Measurements from ENCODE around the gene ZNF497. TPM values are rescaled to one million over a fixed set of nuclear protein-coding genes. Genes with fewer than 3 reads are reported as not detected.
A peak's percentile ranks its signal among the peaks of the same experiment; 100 is the strongest.

Gene ZNF497
- total RNA-seq, 1 experiment from 2014 or later: 1.5 TPM

DNA sequence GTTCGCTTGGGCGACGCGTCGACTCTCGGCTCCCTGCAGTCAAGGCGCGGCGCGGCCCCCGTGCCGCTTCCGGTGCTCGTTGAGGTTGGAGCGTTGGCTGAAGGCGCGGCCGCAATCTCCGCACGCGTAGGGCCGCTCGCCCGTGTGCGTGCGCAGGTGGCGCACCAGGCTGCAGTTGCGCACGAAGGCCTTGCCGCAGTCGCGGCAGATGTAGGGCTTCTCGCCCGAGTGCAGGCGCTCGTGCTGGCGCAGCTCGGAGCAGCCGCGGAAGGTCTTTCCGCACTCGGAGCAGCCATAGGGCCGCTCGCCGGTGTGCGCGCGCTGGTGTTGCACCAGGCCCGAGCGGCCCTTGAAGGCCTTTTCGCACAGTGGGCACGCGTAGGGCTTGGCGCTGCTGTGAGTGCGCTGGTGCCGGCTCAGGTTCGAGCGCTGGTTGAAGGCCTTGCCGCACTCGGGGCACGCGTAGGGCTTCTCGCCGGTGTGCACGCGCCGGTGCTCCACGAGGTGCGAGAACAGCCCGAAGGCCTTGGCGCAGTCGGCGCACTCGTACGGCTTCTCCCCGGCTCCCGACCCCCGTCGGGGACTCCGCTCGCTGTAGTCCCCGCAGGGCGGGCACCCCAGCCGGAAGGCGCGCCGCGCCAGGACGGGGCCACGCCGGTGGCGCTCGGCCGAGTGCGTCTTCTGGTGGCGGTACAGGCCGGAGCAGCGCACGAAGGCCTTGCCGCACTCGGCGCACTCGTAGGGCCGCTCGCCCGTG is 5.3 kb upstream of the ZNF497 start:
- no peak for DNase-seq (ENCODE audit: low read depth)

DNA sequence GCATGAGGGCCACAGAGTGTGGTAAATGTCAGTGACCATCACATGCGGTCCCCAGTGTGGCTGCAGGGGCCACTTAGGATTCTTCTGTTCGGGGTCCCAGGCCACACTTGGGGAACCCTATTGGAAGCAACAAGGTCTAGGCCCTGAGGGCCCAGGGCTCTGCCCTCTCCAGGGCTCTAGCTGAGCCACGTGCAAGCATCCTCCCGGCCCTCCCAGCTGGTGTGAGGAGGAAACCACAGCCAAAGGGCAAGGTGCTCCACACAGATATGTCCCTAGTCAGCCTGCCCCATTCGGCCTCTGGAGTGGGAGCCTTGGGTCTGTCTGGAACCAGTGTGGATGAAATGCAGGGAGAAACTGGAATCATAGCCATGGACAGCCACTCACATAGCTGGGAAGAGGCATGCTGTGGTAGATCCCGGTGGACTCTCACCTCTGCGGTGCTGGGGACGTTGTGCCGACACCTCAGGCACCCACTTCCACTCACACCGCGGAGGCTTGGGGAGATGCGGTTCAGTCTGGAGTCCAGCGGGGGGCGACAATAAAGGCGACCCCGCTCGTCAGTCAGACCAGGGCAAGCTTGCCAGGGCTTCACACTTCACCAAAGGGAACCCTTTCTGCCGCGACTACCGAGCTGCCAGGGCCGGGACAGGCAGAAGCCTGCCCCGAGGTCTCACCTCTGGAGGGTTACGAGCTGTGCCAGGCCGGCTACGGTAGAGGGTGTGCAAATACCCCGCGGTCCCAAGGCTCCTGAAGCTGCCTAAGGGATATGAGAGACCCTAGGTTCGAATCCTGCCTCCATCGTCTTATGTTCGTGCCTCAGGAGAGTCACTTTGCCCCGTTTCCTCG is 4.3 kb upstream of the ZNF497 start:
- DNase-seq (ENCODE audit: low read depth): no peak

DNA sequence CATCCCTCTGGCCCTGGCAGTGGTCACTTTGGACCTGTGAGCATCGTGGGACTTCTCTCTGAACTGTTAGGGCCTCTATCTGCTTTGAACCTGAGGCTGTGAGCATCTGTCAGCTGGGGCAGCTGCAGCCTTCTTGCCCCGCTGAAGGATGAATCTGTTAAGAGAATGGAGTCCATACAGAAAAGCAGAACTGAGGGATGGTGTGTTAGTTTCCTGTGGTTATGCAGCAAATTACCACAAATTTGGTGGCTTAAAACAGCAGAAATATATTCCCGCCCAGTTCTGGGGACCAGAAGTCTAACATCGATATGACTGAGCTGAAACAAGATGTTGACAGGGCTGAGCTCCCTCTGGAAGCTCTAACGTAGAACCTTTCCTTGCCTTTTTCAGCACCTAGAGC is 1.6 kb upstream of the ZNF497 start:
- DNase-seq (ENCODE audit: low read depth): no peak

DNA sequence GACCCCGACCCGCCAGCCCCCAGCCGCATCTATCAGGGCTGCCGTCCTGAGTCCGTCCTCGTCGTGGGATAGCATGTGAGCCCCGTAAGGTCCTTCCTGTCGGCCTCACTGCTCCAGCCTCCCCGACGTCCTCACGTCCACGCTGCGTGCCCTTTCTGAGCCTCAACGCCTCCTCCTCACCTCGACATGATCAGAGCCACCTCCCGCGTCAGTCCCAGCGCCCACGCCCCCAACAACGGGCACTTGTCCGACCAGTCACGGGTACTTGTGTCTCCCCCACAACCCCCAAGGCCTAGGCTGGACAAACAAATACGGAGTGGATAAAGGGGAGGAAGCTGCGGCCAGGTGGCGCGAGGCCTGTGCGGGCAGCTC is 665 bp downstream of the ZNF497 start:
- peak; percentile 67 for DNase-seq (ENCODE audit: low read depth)

DNA sequence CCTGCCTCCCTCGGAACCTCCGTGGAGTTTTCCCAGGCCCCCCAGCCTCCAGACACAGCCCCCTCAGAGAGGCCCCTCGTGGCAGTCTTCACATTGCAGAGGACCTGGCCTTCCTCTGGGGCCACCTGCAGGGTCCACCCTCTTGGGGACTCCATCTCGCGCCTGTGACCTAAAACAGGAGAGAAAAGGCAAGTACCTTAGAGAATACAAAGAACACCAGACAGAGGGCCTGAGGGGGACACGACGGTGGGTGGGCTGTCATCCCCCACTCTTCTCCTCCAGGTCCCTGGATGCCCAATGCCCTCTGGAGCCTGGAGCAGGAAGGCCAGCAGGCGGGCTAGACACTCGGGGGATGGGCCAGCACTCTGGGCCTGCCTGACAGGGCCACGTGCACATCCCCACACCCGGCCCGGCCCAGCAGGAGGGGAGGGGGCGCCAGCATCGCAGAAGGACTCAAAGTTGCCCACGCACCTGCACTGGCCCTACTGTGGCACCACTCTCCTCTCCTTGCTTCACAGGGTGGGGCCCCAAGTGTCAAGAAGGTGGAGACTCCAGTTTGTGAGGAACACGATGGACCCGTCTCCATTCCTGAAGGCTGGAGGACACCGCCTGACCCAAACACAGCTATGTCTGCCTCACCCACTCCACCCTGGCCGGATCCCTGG is 4.9 kb downstream of the ZNF497 start:
- DNase-seq (ENCODE audit: low read depth): no peak

DNA sequence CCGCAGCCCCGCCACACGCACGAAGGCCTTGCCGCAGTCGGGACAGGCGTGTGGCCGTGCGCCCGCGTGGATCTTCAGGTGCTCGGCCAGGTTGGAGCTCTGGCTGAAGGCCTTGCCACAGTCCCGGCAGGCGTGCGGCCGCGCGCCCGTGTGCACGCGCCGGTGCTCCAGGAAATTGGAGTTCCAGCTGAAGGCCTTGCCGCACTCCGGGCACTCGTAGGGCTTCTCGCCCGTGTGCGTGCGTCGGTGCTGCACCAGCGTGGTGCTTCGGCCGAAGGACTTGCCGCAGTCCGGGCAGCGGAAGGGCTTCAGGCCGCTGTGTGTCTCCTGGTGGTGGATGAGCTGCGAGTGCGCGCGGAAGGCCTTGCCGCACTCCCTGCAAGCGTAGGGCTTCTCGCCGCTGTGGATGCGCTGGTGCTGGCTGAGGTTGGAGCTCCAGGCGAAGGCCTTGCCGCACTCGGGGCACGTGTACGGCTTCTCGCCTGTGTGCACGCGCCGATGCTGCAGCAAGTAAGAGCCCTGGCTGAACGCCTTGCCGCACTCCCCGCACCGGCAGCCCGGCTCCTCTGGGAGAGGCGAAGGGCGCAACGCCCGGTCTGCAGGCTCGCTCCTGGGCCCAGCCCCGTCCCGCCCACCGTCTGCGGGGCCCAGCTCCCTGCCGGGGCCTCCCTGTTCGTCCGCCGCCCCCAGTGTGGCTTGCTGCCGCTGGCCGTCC is 5.6 kb downstream of the ZNF497 start:
- no peak for DNase-seq (ENCODE audit: low read depth)

DNA sequence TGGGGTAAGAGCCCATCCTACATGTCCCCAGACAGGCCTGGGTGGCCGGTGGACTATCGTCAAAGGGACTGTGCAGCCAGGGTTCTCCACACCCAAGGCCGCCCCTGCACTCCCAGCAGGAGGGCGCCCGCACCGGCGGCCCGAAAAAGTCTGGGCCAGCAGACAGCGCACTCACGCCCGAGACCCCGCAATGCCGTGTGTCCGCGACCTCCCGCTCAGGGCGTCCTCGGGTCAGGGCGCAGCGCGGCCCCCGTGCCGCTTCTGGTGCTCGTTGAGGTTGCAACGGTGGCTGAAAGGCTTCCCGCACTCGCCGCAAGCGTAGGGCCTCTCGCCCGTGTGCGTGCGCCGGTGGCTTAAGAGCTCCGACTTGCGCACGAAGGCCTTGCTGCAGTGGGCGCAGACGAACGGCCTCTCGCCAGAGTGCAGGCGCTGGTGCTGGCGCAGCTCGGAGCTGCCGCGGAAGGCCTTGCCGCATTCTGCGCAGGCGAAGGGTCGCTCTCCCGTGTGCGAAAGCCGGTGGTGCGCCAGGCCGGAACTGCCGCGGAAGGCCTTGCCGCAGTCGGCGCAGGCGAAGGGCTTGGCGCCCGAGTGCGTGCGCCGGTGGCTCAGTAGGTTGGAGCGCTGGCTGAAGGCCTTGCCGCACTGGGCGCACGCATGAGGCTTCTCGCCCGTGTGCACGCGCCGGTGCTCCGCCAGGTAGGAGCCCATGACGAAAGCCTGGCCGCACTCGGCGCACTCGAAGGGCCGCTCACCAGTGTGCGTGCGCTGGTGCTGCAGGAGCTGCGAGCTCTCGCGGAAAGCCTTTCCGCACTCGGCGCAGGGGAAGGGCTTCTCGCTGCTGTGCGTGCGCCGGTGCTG is 6.4 kb downstream of the ZNF497 start:
- no peak for DNase-seq (ENCODE audit: low read depth)

DNA sequence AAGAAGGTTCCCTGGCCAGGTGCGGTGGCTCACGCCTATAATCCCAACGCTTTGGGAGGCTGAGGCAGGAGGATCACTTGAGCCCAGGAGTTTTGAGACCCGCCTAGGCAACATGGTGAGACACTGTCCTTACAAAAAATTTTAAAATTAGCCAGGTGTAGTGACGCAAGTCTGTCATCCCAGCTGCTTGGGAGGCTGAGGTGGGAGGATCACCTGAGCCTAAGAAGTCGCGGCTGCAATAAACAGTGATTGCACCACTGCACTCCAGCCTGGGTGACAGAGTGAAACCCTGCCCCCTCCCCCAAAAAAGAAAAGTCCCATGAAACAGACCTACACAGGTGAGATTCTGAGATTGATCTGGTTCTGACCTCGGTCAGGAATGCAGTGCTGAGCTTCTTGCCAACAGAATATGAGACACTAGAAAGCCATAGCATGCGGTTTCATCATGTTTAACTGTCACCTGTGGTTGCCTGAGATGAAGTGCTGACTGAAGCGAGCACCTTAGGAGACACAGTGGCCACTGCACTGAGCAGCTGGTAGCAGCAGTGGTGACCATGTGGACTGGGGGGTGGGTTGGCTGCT is 7.2 kb downstream of the ZNF497 start:
- no peak for DNase-seq (ENCODE audit: low read depth)

DNA sequence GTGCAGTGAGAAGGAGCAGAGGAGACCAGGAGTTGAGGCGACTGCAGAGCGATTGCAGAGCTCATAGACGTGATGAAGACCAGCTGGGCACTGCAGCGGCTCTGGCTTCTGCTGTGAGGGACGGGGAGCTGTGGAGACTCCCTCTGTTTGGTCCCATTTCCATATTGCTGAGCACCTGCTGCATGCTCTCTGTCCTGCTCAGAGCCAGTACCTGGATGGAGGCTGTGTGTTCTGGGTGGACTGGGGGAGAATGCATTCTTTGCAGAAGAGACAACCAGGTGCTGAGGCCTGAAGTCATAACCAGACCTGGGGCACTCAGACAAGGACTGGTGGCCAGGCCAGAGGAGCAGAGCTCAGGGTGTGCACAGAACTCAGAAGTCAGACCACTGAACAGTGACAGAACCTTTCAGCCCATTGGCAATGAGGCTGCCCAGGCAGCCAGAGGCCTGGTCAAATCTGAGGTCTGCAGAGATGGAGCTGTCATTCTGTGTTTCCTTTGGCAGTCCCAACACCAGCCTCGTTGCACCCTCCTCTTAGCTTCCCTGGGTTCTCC is 8.0 kb downstream of the ZNF497 start:
- DNase-seq (ENCODE audit: low read depth): no peak

DNA sequence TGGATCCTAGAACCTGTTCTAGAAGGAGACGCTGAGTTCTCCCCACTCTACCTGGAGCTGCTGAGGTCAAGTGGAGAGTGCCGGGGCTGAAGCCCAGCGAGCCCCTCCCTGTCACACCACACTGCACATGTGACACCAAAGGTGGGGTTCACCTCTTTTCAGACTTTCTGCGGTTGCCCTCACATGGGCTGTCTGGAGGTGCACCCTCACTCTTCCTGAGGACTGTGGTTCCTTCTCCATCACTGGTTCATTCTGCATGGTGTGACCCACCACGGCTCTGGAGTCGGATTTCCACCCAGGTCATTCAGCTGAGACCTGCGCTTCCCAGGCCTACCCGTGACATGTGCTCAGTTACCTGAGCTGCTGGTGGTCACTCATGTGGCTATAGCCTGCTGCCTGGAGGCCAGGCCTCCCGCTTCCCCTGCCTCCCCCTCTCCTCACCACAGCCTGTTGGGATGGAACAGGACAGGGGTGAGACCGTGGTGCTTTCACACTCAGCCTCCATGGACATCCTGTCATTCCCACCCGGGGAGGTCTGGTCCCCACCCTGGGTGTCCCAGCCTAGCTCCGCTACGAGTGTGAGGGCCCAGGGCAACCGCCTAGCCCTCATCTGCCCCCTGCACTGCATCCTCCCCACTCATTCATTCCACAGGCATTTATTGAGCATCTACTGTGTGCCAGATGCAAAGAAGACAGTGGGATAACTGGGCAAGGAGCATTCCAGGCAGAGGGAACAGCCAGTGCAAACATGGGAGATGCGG is 8.7 kb downstream of the ZNF497 start:
- DNase-seq (ENCODE audit: low read depth): no peak

DNA sequence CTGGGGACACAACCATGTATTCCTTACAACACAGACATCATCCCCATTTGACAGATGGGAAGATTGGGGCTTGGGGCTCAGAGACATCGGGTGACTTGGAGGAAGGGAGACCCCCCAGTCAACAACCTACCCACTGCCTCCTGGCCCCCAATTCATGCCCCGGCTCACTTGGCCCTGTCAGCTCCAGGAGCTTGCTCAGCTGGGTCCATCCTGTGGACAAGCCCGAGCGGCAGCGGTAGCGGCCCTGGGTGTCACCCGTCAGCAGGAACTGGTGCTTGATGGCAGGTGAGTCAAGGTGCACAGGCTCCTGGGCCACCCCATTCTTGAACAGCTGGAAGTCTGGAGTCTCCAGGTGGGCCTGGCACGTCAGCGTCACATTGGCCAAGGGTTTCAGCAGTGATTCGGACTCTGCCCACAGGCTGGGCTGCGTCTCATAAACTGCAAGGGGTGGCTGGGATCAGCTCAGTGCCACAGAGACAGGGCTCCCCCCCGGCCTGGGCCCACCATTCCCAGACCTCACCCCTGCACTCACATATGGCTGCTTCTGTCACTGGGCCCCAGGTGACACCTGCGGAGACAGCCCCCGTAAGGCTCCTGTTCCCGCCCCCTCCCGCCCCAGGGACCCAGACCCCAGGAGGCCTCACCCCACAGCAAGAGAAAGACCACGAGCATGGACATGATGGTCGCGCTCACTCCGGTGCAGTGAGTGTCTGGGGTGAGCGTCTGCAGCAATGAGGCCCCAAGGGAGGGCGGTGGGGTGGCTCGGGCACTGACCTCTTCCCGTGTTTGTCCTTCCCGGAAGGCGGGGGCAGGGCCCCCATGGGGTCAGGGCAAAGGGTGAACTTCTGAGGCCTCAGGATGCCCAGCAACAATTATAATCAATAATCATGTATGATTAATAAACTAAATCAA is 9.5 kb downstream of the ZNF497 start, which contains the start of gene A1BG:
Gene A1BG, minus strand, starts transcription at position 733 of the 912 bp plus-strand sequence. Its CDS starts 55 bp downstream, at position 678.
- DNase-seq (ENCODE audit: low read depth): no peak

DNA sequence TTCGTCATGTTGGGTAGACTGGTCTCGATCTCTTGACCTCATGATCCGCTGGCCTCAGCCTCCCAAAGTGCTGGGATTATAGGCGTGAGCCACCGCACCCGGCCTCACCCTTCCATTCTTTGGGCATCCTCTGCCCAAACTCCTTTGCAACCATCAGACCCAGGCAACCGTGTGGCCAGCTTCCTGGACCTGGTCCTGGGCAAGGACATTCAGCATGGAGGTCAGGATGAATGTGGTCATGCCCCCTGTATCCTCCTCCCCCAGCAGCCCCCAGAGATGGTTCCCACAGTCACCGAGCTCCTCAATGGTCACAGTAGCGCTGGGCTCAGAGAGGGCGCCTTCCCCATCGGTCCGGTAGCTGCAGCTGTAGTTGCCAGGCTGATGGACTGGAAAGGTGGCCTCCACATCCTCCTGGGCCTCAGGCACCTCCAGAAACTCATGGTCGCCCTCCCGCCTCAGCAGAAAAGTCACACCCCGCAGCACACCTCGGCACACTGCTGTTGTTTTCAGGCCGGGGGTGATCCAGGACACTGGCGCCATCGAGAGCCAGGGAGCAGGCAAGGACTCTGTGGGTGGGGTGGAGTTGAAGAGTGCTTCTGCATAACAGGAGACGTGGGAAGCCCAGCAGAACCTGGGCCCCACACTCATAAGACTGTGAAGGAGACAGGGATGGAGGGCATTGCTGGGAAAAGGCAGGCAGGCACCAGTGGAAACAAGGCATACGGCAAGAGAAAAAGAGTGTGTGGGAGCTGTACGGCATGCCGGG is 10.4 kb downstream of the ZNF497 start:
- no peak for DNase-seq (ENCODE audit: low read depth)

DNA sequence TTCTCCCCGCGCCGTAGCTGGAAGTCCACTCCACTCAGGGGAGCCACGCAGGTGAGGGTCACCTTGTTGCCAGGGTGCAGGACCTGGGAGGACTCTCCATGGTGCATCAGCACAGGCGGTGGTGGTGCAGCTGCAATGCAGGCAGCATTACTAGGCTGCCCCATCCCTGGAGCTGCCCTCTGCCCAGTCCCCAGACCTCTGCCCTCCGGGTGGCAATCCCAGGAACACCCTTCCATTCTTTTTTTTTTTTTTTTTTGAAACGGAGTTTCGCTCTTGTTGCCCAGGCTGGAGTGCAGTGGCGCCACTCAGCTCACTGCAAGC is 11.0 kb downstream of the ZNF497 start:
- no peak for DNase-seq (ENCODE audit: low read depth)

DNA sequence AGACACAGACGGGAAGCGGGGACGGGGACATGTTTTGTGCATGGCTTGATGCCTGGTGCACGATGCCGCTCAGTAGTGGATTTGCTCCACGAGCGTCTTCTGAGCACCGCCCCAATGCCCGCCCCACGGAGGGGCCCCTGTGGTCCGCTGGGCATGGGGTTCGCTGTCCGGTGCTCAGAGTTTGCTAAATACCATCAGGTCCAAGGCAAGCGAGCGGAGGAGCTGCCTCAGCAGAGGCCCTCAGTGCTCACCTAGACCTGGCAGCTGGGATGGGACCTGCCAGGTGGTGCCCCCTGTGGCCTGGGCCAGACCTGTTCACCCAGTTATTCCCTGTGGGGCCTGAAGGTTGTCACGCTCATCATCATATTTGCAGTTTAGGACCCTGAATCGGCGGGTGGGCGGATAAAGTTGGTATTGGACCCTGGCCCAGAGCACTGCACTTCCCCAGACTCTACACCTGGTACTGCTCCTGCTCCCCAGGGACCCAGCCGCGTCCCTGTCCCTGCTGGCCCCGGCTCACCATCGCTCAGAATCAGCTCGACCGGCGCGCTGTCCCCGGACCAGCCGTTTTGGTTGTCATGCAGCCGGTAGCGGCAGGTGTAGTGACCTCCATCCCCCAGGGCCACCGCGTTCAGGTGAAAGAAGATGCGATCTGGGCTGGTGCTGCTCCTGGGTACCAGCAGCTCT is 11.5 kb downstream of the ZNF497 start:
- no peak for DNase-seq (ENCODE audit: low read depth)

DNA sequence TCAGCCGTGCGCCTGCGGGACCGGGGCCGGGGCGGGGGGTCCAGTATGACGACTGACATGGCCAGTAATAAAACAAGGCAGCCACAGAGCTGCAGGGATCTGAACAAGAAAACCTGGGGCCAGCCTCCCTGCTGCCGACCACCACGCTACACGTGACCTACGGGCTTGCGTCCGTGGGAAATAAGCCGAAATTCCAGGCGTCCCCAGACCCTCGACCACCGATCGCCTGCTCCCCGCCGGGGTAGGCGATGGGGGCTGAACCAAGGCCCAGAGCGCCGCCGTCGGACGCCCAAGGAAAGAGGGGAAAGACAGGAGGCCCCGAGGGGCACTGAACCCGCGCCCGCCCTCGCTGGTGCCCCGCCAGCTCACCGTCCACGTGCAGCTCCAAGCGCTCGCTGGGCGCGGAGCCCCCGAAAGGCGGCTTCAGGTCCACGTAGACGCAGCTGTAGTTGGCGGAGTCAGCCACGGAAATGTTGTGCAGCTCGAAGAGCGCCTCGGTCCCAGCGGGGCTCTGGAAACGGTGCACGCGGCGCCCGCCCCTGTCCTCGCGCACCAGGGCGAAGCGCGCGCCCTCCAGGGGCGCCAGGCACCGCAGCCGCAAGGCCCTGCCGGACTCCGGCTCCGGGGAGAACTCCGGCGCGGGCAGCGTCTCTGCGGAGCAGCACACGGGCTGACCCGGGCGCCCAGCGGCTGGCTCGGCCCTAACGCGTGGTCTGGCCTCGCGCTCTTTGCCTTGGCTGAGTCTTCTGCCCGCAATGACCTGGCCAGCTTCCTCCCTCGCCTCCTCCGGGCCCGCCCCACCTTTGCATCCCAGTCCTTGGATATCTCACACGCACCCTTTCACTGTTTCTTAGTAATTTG is 12.3 kb downstream of the ZNF497 start:
- no peak for DNase-seq (ENCODE audit: low read depth)

DNA sequence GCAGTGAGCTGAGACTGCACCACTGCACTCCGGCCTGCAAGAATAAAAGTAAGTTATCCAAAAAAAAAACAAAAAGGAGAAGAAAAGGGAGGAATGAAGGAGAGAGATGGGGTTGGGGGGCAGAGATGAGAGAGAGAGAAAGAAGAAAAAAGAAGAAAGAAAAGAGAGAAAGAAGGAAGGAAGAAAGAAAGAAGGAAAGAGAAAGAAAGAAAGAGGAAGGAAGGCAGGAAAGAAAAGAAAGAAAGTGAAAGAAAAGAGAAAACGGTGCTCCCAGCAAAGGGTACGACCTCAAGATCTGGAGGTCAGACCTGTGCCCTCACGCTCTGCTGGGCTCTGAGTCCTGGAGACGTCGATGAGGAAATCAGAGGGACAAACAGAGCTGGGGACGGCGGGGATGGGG is 13.0 kb downstream of the ZNF497 start:
- DNase-seq (ENCODE audit: low read depth): no peak
